B cell (primary cell): ENCODE measurements around the gene RAPGEF1. TPM values are rescaled to one million over a fixed set of nuclear protein-coding genes. Genes with fewer than 3 reads are reported as not detected.

Experiments used
- ATAC-seq: fragments of 200-7000 bp; cut with Tn5 transposase; one replicate; pipeline ENCODE4 v1.10.0; 2021; ENCODE audit warnings: low read depth, mild to moderate bottlenecking, moderate number of reproducible peaks, moderate library complexity
- CTCF ChIA-PET: fragments of 350-600 bp; sonication (Branson Sonifier 250); formaldehyde crosslinking; loops from one replicate; lab custom pipeline; 2021; ENCODE audit warnings: antibody characterized with exemption, inconsistent platforms; lab: Charles Lee
- POLR2A ChIA-PET: fragments of 350-600 bp; sonication (Branson Sonifier 250); formaldehyde crosslinking; loops from one replicate; lab custom pipeline; 2021; ENCODE audit warnings: antibody characterized with exemption; lab: Charles Lee
- DNase-seq: peaks from one replicate; pipeline ENCODE4 v3.0.0; 2013
- H2AFZ ChIP-seq: 2 replicates; pipeline ENCODE4 v1.6.1; 2012; ENCODE audit warnings: mild to moderate bottlenecking, low read depth, low read length; ENCODE audit not compliant: insufficient read depth, poor library complexity, severe bottlenecking
- H3K27ac ChIP-seq, 2 donors: 1 replicate in 1 of 2; 2 replicates in 1 of 2; pipeline ENCODE4 v1.5.1; 2012 to 2013; ENCODE audit warnings: low read length in 2 of 2, mild to moderate bottlenecking in 2 of 2, moderate library complexity in 1 of 2
- H3K27me3 ChIP-seq, 4 experiments: fragments of 200-600 bp in 1 of 4; sonication (generic) in 1 of 4; replicated peaks in 1 of 4; 1 replicate in 2 of 4; 2 replicates in 2 of 4; pipeline versions ENCODE4 v1.6.1 to v1.7.0; 2013 to 2016; ENCODE audit warnings: low read length in 3 of 4, mild to moderate bottlenecking in 2 of 4, mixed read lengths in 1 of 4, moderate library complexity in 1 of 4; ENCODE audit not compliant: insufficient read depth in 4 of 4, control insufficient read depth in 3 of 4; ENCODE audit errors: control extremely low read depth in 1 of 4
- H3K36me3 ChIP-seq, 2 experiments: replicated peaks in 1 of 2; 1 replicate in 1 of 2; 2 replicates in 1 of 2; pipeline versions ENCODE4 v1.6.1 to v1.7.1; 2013; ENCODE audit warnings: low read length in 1 of 2; ENCODE audit not compliant: insufficient read depth in 2 of 2, control insufficient read depth in 1 of 2; ENCODE audit errors: control extremely low read depth in 1 of 2, extremely low read depth in 1 of 2
- H3K4me1 ChIP-seq, 2 donors: fragments of 200-600 bp in 1 of 2; sonication (generic) in 1 of 2; 1 replicate in 1 of 2; 2 replicates in 1 of 2; pipeline versions ENCODE4 v1.5.1 to v1.6.1; 2013 to 2017; ENCODE audit warnings: low read length in 2 of 2; ENCODE audit not compliant: control insufficient read depth in 2 of 2, insufficient read depth in 2 of 2
- H3K4me2 ChIP-seq: replicated peaks from 2 replicates; pipeline ENCODE3; 2012; ENCODE audit warnings: mild to moderate bottlenecking, low read depth, low read length; ENCODE audit not compliant: poor library complexity, severe bottlenecking
- H3K4me3 ChIP-seq, 5 experiments: fragments of 200-600 bp in 1 of 5; sonication (generic) in 1 of 5; 1 replicate in 3 of 5; 2 replicates in 2 of 5; pipeline versions ENCODE4 v1.5.1 to v1.7.0; 2011 to 2016; ENCODE audit warnings: low read length in 4 of 5, mild to moderate bottlenecking in 4 of 5, low read depth in 2 of 5, control low read depth in 1 of 5, moderate library complexity in 1 of 5; ENCODE audit not compliant: insufficient read depth in 1 of 5; ENCODE audit errors: control extremely low read depth in 1 of 5, extremely low read depth in 1 of 5
- H3K79me2 ChIP-seq: fragments of 200-600 bp; sonication (generic); one replicate; pipeline ENCODE4 v1.6.0; 2016; ENCODE audit warnings: low read length; ENCODE audit not compliant: control insufficient read depth, insufficient read depth
- H3K9ac ChIP-seq: fragments of 200-600 bp; sonication (generic); 2 replicates; pipeline ENCODE4 v1.6.1; 2017; ENCODE audit warnings: mild to moderate bottlenecking, low read length, moderate library complexity
- H3K9me3 ChIP-seq, 3 donors: one replicate each; pipeline versions ENCODE4 v1.6.1 to v1.7.1; 2013; ENCODE audit warnings: low read length in 2 of 3; ENCODE audit not compliant: control insufficient read depth in 2 of 3, insufficient read depth in 1 of 3; ENCODE audit errors: control extremely low read depth in 1 of 3
- H4K20me1 ChIP-seq: 2 replicates; pipeline ENCODE4 v1.6.0; 2012; ENCODE audit warnings: mild to moderate bottlenecking, low read length; ENCODE audit not compliant: insufficient read depth, control insufficient read depth, poor library complexity, severe bottlenecking
- H3K27ac Mint-ChIP-seq: one replicate; pipeline ENCODE4 v1.8.0; 2021; ENCODE audit warnings: mixed read lengths
- H3K27me3 Mint-ChIP-seq: one replicate; pipeline ENCODE4 v1.8.0; 2021; ENCODE audit warnings: mixed read lengths
- H3K4me1 Mint-ChIP-seq: one replicate; pipeline ENCODE4 v1.8.0; 2021; ENCODE audit warnings: mixed read lengths
- H3K4me3 Mint-ChIP-seq: one replicate; pipeline ENCODE4 v1.8.0; 2021; ENCODE audit warnings: mixed read lengths
- H3K9me3 Mint-ChIP-seq: one replicate; pipeline ENCODE4 v1.8.0; 2022; ENCODE audit warnings: mixed read lengths; ENCODE audit not compliant: insufficient read depth
- EZH2 ChIP-seq: IDR thresholded peaks from 2 replicates; pipeline ENCODE4 v1.6.1; 2012; ENCODE audit warnings: borderline replicate concordance, low read depth, mild to moderate bottlenecking, moderate library complexity, low read length; ENCODE audit not compliant: insufficient read depth, poor library complexity, severe bottlenecking
- WGBS: methylation state at CpG from one replicate; pipeline ENCODE4 v1.1.5; 2013; ENCODE audit warnings: missing lambda C conversion rate; ENCODE audit not compliant: insufficient coverage; 5-methylcytosine and 5-hydroxymethylcytosine counted together
- intact Hi-C: fragments of 100-400 bp; cut with micrococcal nuclease; formaldehyde crosslinking; loops from one replicate; pipeline ENCODE4 v1.10.0; 2022
- polyA plus RNA-seq: library from polyadenylated mRNA; depleted of rRNA; stranded (reverse); fragments of >200 nt; gene quantifications from 2 replicates; pipeline ENCODE4 v1.2.3, GENCODE V29; 2012
- total RNA-seq, 2 donors: library from RNA; stranded (reverse); fragments of 120-200 nt in 1 of 2; gene quantifications; 1 replicate in 1 of 2; 2 replicates in 1 of 2; pipeline versions ENCODE4 v1.2.3 to v1.2.4, GENCODE V29; 2013 to 2022
- TF ChIP-seq, protein P1 (sequence below): fragments of 200-600 bp; IDR thresholded peaks from one replicate; pipeline ENCODE4 v1.8.0; 2022; ENCODE audit warnings: antibody characterized with exemption, mild to moderate bottlenecking

The RAPGEF1 gene
- total and polyA plus RNA-seq, 2 donors (not counting 1 experiment from before 2014, with no cell fraction given) = 134 to 447 TPM

GRCh38 chr9:131719262-131719908 lies 20.5 kb downstream of the RAPGEF1 start:
- H3K9me3 Mint-ChIP-seq = no peaks in the 10 kb centered on the region
- peak overlapping the region; percentile 44 for H3K4me3 Mint-ChIP-seq
- peak overlapping the region; percentile 77 for H3K27ac Mint-ChIP-seq
- peaks cover 58% of the 10 kb centered on the region for H4K20me1 ChIP-seq
- DNase-seq (peak; percentile 64), ATAC-seq (peak; percentile 66)
- H3K4me1 ChIP-seq = peaks cover 58 to 77% of the 10 kb centered on the region in 2 donors
- H3K79me2 ChIP-seq = peaks cover 99% of the 10 kb centered on the region
- no peaks in the 10 kb centered on the region for H3K27me3 ChIP-seq
- peak overlapping the region in 1 of 5 experiments; percentile 30 for H3K4me3 ChIP-seq
- peak overlapping the region; percentile 59 to 74 for H3K27ac ChIP-seq
- peak overlapping the region; percentile 18 for H3K9ac ChIP-seq
- POLR2A ChIA-PET = interaction anchor here (0.6 to 1.8 kb wide), 7 partner anchors 10 to 1758 kb away, joined by 3 to 10 read pairs (median 3); no protein-coding TSS in a partner anchor
- H3K36me3 ChIP-seq = peaks cover 0 to 42% of the 10 kb centered on the region in 2 experiments
- H3K4me2 ChIP-seq = peak overlapping the region; percentile 59
- intact Hi-C loops = loop anchor here (1.0 kb wide), 2 partner anchors 9 to 10 kb away; no protein-coding TSS in a partner anchor
- H3K4me1 Mint-ChIP-seq = peaks cover 82% of the 10 kb centered on the region
- H3K27me3 Mint-ChIP-seq = no peaks in the 10 kb centered on the region
- H3K9me3 ChIP-seq = no peaks in the 10 kb centered on the region
- CTCF ChIA-PET = interaction anchor here (0.6 to 1.9 kb wide), 14 partner anchors 8 to 1076 kb away, joined by 3 to 9 read pairs (median 4); no protein-coding TSS in a partner anchor
- 0% methylated on average over 1 of the region's 7 CpGs for WGBS
- no peak for TF ChIP-seq EZH2
- TF ChIP-seq, protein P1, sequence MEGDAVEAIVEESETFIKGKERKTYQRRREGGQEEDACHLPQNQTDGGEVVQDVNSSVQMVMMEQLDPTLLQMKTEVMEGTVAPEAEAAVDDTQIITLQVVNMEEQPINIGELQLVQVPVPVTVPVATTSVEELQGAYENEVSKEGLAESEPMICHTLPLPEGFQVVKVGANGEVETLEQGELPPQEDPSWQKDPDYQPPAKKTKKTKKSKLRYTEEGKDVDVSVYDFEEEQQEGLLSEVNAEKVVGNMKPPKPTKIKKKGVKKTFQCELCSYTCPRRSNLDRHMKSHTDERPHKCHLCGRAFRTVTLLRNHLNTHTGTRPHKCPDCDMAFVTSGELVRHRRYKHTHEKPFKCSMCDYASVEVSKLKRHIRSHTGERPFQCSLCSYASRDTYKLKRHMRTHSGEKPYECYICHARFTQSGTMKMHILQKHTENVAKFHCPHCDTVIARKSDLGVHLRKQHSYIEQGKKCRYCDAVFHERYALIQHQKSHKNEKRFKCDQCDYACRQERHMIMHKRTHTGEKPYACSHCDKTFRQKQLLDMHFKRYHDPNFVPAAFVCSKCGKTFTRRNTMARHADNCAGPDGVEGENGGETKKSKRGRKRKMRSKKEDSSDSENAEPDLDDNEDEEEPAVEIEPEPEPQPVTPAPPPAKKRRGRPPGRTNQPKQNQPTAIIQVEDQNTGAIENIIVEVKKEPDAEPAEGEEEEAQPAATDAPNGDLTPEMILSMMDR = no peak
- H2AFZ ChIP-seq = no peak overlapping the region
